IMR-90 (cell line): ENCODE measurements around the gene PARP12. TPM values are rescaled to one million over a fixed set of nuclear protein-coding genes. Genes with fewer than 3 reads are reported as not detected.

ENCODE experiments used
- ATAC-seq: fragments of 200-7000 bp; cut with Tn5 transposase; 2 replicates; pipeline ENCODE4 v1.9.1; 2020; ENCODE audit warnings: low read depth, mild to moderate bottlenecking, moderate library complexity
- BruUV-seq: library from RNA; stranded (reverse); fragments of 400-500 nt; replicated peaks from 2 replicates; lab custom pipeline; 2021; lab: Mats Ljungman, UMichigan
- CTCF ChIA-PET: fragments of 300-600 bp; formaldehyde crosslinking; extraction: SDS; loops from one replicate; lab custom pipeline; 2021; ENCODE audit warnings: antibody characterized with exemption; lab: Yijun Ruan, JAX
- POLR2A ChIA-PET: fragments of 300-600 bp; sonication (Branson Sonifier 250); formaldehyde crosslinking; loops from one replicate; lab custom pipeline; 2022; ENCODE audit warnings: antibody characterized with exemption; ENCODE audit not compliant: unreplicated experiment; lab: Charles Lee
- DNase-seq: peaks from one replicate; pipeline ENCODE4 v3.0.0; 2013
- H2AFZ ChIP-seq: replicated peaks from 2 replicates; pipeline ENCODE3; 2013; ENCODE audit warnings: low read length, mild to moderate bottlenecking; ENCODE audit not compliant: poor library complexity
- H2AK5ac ChIP-seq: 2 replicates; pipeline ENCODE4 v1.6.1; 2013; ENCODE audit warnings: low read depth, low read length, inconsistent platforms
- H2AK9ac ChIP-seq: replicated peaks from 2 replicates; pipeline ENCODE3; 2013; ENCODE audit warnings: mild to moderate bottlenecking, low read depth, low read length, moderate library complexity; ENCODE audit not compliant: poor library complexity
- H2BK120ac ChIP-seq: 2 replicates; pipeline ENCODE4 v1.6.1; 2013; ENCODE audit warnings: low read depth, low read length, inconsistent platforms
- H2BK15ac ChIP-seq: 3 replicates; pipeline ENCODE4 v1.6.1; 2013; ENCODE audit warnings: low read depth, low read length, inconsistent platforms
- H2BK20ac ChIP-seq: 2 replicates; pipeline ENCODE4 v1.6.1; 2013; ENCODE audit warnings: low read depth, mild to moderate bottlenecking, inconsistent platforms, low read length, moderate library complexity
- H2BK5ac ChIP-seq: 2 replicates; pipeline ENCODE4 v1.6.1; 2013; ENCODE audit warnings: mild to moderate bottlenecking, low read depth, low read length, inconsistent platforms; ENCODE audit not compliant: poor library complexity, severe bottlenecking
- H3K14ac ChIP-seq: replicated peaks from 2 replicates; pipeline ENCODE4 v1.6.1; 2013; ENCODE audit warnings: low read depth, low read length, inconsistent platforms
- H3K18ac ChIP-seq: 2 replicates; pipeline ENCODE4 v1.6.1; 2013; ENCODE audit warnings: low read depth, low read length, control low read depth
- H3K23ac ChIP-seq: 2 replicates; pipeline ENCODE4 v1.6.1; 2013; ENCODE audit warnings: low read depth, low read length, inconsistent platforms
- H3K27ac ChIP-seq: 2 replicates; pipeline ENCODE4 v1.5.1; 2013; ENCODE audit warnings: mild to moderate bottlenecking, control low read depth, low read length; ENCODE audit not compliant: insufficient read depth
- H3K27me3 ChIP-seq: 2 replicates; pipeline ENCODE4 v1.6.1; 2013; ENCODE audit warnings: low read length; ENCODE audit not compliant: control insufficient read depth, insufficient read depth
- H3K36me3 ChIP-seq: 2 replicates; pipeline ENCODE4 v1.6.1; 2013; ENCODE audit warnings: low read length, mixed read lengths; ENCODE audit not compliant: control insufficient read depth, insufficient read depth
- H3K4ac ChIP-seq: 2 replicates; pipeline ENCODE4 v1.6.1; 2013; ENCODE audit warnings: low read depth, low read length, inconsistent platforms
- H3K4me1 ChIP-seq: 2 replicates; pipeline ENCODE4 v1.6.1; 2013; ENCODE audit warnings: low read length, mixed read lengths; ENCODE audit not compliant: control insufficient read depth, insufficient read depth
- H3K4me2 ChIP-seq: 2 replicates; pipeline ENCODE4 v1.6.1; 2013; ENCODE audit warnings: low read depth, mild to moderate bottlenecking, control low read depth, low read length, moderate library complexity
- H3K4me3 ChIP-seq: 2 replicates; pipeline ENCODE4 v1.5.1; 2013; ENCODE audit warnings: low read depth, mild to moderate bottlenecking, control low read depth, low read length, moderate library complexity; ENCODE audit not compliant: insufficient read depth
- H3K56ac ChIP-seq: 2 replicates; pipeline ENCODE4 v1.6.1; 2013; ENCODE audit warnings: low read length, inconsistent platforms; ENCODE audit not compliant: insufficient read depth; ENCODE audit errors: extremely low read depth
- H3K79me1 ChIP-seq, 2 experiments: 2 replicates each; pipeline ENCODE4 v1.6.1; 2013; ENCODE audit warnings: low read length in 2 of 2, inconsistent platforms in 1 of 2, low read depth in 1 of 2
- H3K9ac ChIP-seq: 2 replicates; pipeline ENCODE4 v1.6.1; 2013; ENCODE audit warnings: low read depth, low read length, control low read depth
- H3K9me1 ChIP-seq: 2 replicates; pipeline ENCODE4 v1.6.1; 2013; ENCODE audit warnings: low read length, inconsistent platforms; ENCODE audit not compliant: insufficient read depth
- H3K9me3 ChIP-seq: 2 replicates; pipeline ENCODE4 v1.6.1; 2013; ENCODE audit warnings: low read length; ENCODE audit not compliant: control insufficient read depth, insufficient read depth
- H4K20me1 ChIP-seq: 2 replicates; pipeline ENCODE4 v1.6.1; 2013; ENCODE audit warnings: low read length, inconsistent platforms; ENCODE audit not compliant: insufficient read depth
- H4K5ac ChIP-seq: 2 replicates; pipeline ENCODE4 v1.6.1; 2013; ENCODE audit warnings: mild to moderate bottlenecking, low read depth, low read length, control low read depth
- H4K8ac ChIP-seq, 2 experiments: 2 replicates each; pipeline ENCODE4 v1.6.1; 2013; ENCODE audit warnings: low read depth in 2 of 2, low read length in 2 of 2, control low read depth in 1 of 2, inconsistent platforms in 1 of 2
- H4K91ac ChIP-seq: 2 replicates; pipeline ENCODE4 v1.6.1; 2013; ENCODE audit warnings: low read depth, low read length, inconsistent platforms; ENCODE audit not compliant: insufficient read depth
- BHLHE40 ChIP-seq: fragments of 150-350 bp; IDR thresholded peaks from 2 replicates; pipeline ENCODE4 v1.6.1; 2016; ENCODE audit warnings: mild to moderate bottlenecking, low read depth, low read length
- CTCF ChIP-seq: conservative IDR thresholded peaks from 2 replicates; pipeline ENCODE4 v1.5.1; 2012; ENCODE audit warnings: mild to moderate bottlenecking, low read depth, low read length, improper control_type of control experiment
- ELK1 ChIP-seq: fragments of 150-350 bp; IDR thresholded peaks from 2 replicates; pipeline ENCODE4 v1.6.1; 2016; ENCODE audit warnings: low read depth, mild to moderate bottlenecking, low read length, moderate library complexity, borderline replicate concordance
- FOS ChIP-seq: fragments of 150-350 bp; IDR thresholded peaks from 2 replicates; pipeline ENCODE4 v1.6.1; 2016; ENCODE audit warnings: low read depth, low read length
- MAFK ChIP-seq: IDR thresholded peaks from 2 replicates; pipeline ENCODE4 v1.6.1; 2012; ENCODE audit warnings: low read depth, low read length, improper control_type of control experiment
- MXI1 ChIP-seq: IDR thresholded peaks from 2 replicates; pipeline ENCODE4 v1.6.1; 2012; ENCODE audit warnings: low read depth, mild to moderate bottlenecking, low read length, moderate library complexity, borderline replicate concordance
- NFE2L2 ChIP-seq: fragments of 150-350 bp; IDR thresholded peaks from 2 replicates; pipeline ENCODE4 v1.6.1; 2016; ENCODE audit warnings: low read depth, mild to moderate bottlenecking, low read length
- RAD21 ChIP-seq: IDR thresholded peaks from 2 replicates; pipeline ENCODE4 v1.6.1; 2012; ENCODE audit warnings: low read length, improper control_type of control experiment
- RCOR1 ChIP-seq: IDR thresholded peaks from 2 replicates; pipeline ENCODE4 v1.6.1; 2012; ENCODE audit warnings: mild to moderate bottlenecking, low read length, improper control_type of control experiment; ENCODE audit not compliant: insufficient replicate concordance
- RFX5 ChIP-seq: IDR thresholded peaks from 2 replicates; pipeline ENCODE4 v1.8.0; 2012; ENCODE audit warnings: low read depth, mild to moderate bottlenecking, low read length, moderate library complexity
- SMC3 ChIP-seq: fragments of 150-350 bp; IDR thresholded peaks from 2 replicates; pipeline ENCODE4 v1.6.1; 2016; ENCODE audit warnings: low read depth, mild to moderate bottlenecking, antibody characterized with exemption, low read length, moderate library complexity
- WGBS, 2 experiments: methylation state at CpG; one replicate each; pipeline versions ENCODE4 v1.1.5 to v1.1.7; 2013; ENCODE audit warnings: missing lambda C conversion rate in 2 of 2; ENCODE audit not compliant: insufficient read length in 1 of 2; ENCODE audit errors: extremely low coverage in 2 of 2; 5-methylcytosine and 5-hydroxymethylcytosine counted together
- dilution Hi-C: fragments of 300-500 bp; cut with HindIII; formaldehyde crosslinking; loops from one replicate; pipeline ENCODE4 v1.14.3; 2018; ENCODE audit warnings: low sequenced_read_pairs; ENCODE audit not compliant: unreplicated experiment
- in situ Hi-C: fragments of 300-500 bp; cut with MboI; formaldehyde crosslinking; loops from 3 replicates; pipeline ENCODE4 v1.14.3; 2019; ENCODE audit warnings: low sequenced_read_pairs, inconsistent platforms, mixed read lengths
- intact Hi-C: fragments of 100-400 bp; cut with micrococcal nuclease; formaldehyde crosslinking; loops from 2 replicates; pipeline ENCODE4 v1.10.0; 2022
- polyA plus RNA-seq, 3 experiments: library from polyadenylated mRNA; depleted of rRNA; stranded (reverse); fragments of >200 nt; gene quantifications; 2 replicates each; pipeline ENCODE4 v1.2.3, GENCODE V29; 2012; ENCODE audit warnings: low replicate concordance in 1 of 3
- total RNA-seq: library from RNA; depleted of rRNA; stranded (reverse); fragments of >200 nt; gene quantifications from 2 replicates; pipeline ENCODE4 v1.2.3, GENCODE V29; 2012
- TF ChIP-seq, protein P1 (sequence below): fragments of 150-350 bp; IDR thresholded peaks from 2 replicates; pipeline ENCODE4 v1.6.1; 2017; ENCODE audit warnings: mild to moderate bottlenecking, antibody characterized with exemption, low read length, low read depth

Gene PARP12
- total and polyA plus RNA-seq, 2 of the 4 experiments (the other 2 are of a cell fraction): 7.2 to 11.3 TPM

DNA sequence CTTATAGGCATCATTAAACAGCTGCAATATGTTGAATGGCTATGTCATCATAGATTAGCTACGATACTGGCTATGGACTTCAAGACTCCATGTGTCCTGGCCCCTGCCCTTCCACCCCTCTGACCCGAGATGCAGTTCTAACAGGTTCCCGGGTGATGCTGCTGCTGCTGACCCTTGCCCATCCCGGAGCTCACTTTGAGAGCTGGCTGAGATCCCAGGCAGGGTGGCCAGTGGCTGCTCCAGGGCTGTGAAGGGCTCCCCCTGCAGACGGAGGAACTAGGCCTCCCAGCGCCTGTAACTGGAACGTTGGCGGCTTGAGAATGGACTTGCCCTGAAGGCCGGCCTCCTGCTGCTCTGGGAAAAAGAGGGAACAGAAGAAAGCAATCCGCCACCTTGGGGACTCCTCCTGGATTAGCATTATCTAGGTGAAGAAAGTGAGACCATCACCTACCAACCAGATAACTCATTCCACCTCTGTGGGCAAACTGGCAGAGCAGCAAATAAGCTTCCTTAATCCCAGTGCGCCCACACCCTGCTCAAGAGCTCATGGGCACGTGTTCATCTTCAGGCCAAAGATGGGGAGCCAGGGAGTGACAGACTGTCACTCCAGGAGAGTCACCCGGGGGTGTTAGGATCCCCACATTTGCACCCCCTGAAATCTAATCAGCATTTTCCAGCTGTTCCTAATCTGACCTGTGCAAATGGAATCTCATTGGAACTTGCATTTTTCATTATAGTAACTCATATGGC, 56.8 kb downstream of the PARP12 start:
- dilution Hi-C loops (no loop called here), intact Hi-C loops (no loop called here), in situ Hi-C loops (loop anchor here (10.0 kb wide), 2 partner anchors 361 to 571 kb away; no protein-coding TSS in a partner anchor)
- 62% methylated on average over 7 of the region's 13 CpGs; no CpG with 5 or more reads in 1 of the 2 experiments for WGBS, 2 experiments
- Histone ChIP-seq H3K4ac (no peak overlapping the region), H3K4me3 (no peak overlapping the region), H3K14ac (no peak overlapping the region), H4K8ac (no peak overlapping the region), H2AK5ac (no peak overlapping the region), H2BK120ac (no peak overlapping the region), H2BK5ac (no peak overlapping the region), H4K91ac (no peak overlapping the region), H3K9me3 (no peaks in the 10 kb centered on the region), H3K79me1 (no peaks in the 10 kb centered on the region; a peak in 1 of 4 replicates), H3K18ac (no peak overlapping the region), H3K27me3 (no peaks in the 10 kb centered on the region), H3K23ac (no peak overlapping the region), H2AFZ (no peak overlapping the region), H3K9me1 (peaks cover 6% of the 10 kb centered on the region), H3K9ac (no peak overlapping the region), H3K36me3 (no peaks in the 10 kb centered on the region), H3K4me2 (no peak overlapping the region), H2BK20ac (no peak overlapping the region), H4K5ac (no peak overlapping the region), H2BK15ac (no peak overlapping the region), H3K27ac (no peak overlapping the region), H4K20me1 (peaks cover 4% of the 10 kb centered on the region; the same call in 1 of the 2 replicates), H3K56ac (no peak overlapping the region), H2AK9ac (no peak overlapping the region), H3K4me1 (peaks cover 2% of the 10 kb centered on the region; the same call in 1 of the 2 replicates)
- ATAC-seq: no peak
- BruUV-seq: no TSS peak
- DNase-seq: no peak
- TF ChIP-seq NFE2L2 (no peak), RFX5 (no peak), MAFK (no peak), ELK1 (no peak), BHLHE40 (no peak), RCOR1 (no peak), RAD21 (peak; percentile 24; the same call in 1 of the 2 replicates), FOS (no peak), MXI1 (no peak), SMC3 (0 out of 2 replicates have a peak, but pooled peaks have one; percentile 16), CTCF (peak; percentile 26; the same call in 1 of the 2 replicates)
- TF ChIP-seq, protein P1, sequence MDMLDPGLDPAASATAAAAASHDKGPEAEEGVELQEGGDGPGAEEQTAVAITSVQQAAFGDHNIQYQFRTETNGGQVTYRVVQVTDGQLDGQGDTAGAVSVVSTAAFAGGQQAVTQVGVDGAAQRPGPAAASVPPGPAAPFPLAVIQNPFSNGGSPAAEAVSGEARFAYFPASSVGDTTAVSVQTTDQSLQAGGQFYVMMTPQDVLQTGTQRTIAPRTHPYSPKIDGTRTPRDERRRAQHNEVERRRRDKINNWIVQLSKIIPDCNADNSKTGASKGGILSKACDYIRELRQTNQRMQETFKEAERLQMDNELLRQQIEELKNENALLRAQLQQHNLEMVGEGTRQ: no peak
- ChIA-PET CTCF (interaction anchor here (0.5 to 1.5 kb wide), 8 partner anchors 31 to 571 kb away, joined by 3 to 4 read pairs (median 4); no protein-coding TSS in a partner anchor), POLR2A (no interaction called here)
